NCI-H446 treated with DMSO at 0.1 percent for 48 hours (cell line): Measurements from ENCODE around the gene PNMA6E.
"Not testable (repeated sequence)": the region's sequence is repeated elsewhere in the genome, so short reads cannot be mapped to it uniquely, and the experiment has no call there.

Experiments used
- DNase-seq: peaks from one replicate; lab custom pipeline; 2025; lab: John Stamatoyannopoulos, UW

PNMA6E gene

DNA sequence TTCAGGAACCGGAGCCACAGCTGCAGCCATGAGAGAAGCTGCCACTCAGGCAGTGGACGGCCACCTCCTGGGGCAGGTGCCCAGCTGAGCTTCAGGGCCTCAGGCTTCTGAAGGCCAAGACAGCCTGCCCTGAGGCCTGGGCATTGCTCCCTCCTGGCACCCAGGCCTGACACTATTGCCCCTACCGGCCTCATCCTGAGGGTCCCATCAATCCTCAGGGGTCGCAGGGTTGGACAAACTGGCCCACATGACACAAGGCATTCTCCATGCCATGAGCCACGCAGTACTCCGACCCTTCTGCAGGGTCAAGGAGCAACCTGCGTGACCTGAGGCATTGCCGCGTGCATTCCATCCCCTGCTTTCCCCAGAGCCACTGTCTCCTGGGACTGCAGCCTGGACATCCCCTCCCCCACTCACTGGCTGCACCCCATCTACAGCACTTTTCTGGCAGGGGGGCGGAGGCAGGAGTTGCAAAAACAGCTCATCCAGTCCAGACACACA, 7.1 kb upstream of the PNMA6E start:
- DNase-seq = no peak

DNA sequence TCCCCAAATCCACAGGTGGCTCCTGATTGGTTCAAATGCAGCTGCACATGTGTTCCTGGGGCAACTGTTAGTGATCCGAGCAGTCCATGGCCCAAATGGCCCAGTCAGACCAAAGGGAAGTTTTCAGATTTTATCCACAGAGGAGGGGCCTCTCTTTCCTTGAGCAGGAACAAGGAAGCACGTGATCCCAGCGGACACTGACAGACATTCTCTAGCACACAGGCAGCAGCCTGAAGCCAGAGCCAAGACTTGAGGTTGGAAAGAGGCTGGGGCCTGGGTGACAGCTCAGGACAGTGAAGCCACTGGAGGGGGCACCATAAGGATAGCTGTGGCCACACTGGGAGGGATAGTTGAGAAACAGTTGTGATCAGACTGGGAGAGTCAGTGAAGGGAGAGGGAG, 6.6 kb upstream of the PNMA6E start:
- no peak for DNase-seq

DNA sequence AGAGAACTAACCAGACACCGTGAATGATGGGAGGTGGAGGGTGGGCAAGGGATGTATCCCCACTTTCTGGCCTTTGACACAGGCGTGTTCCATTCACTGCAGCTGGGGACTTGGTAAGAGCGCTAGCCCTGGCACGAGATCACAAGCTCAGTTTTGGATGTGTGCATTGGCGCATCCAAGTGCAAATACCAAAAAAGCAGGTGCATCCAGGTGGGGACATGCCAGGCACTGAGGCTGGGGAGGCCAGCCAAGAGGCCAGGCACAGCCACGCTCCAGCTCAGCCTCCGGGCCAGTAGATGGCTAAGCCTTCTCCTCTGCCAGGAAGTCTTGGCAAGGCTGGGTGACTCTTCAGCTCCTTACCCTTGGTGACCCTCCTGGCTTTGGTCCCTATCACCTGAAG, 5.8 kb upstream of the PNMA6E start:
- DNase-seq = no peak

DNA sequence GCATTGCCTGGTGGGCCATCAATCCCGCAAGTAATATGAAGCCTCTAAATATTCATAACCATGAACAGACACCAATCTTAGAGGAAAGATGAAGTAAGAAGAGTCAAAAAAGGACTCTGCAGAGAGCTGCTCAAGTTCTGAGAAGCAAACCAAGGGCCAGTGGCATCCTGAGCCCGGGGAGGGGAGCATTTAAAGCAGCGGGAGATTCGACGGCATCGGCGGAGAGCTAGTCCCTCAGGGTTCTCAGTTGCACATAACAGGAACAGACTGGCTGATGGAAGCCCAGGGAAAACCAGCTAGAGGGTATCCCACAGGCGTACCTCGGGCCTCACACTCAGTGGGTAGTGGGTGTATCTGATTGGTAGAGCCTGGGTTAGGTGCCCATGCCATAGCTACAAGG, 4.9 kb upstream of the PNMA6E start:
- DNase-seq = no peak

DNA sequence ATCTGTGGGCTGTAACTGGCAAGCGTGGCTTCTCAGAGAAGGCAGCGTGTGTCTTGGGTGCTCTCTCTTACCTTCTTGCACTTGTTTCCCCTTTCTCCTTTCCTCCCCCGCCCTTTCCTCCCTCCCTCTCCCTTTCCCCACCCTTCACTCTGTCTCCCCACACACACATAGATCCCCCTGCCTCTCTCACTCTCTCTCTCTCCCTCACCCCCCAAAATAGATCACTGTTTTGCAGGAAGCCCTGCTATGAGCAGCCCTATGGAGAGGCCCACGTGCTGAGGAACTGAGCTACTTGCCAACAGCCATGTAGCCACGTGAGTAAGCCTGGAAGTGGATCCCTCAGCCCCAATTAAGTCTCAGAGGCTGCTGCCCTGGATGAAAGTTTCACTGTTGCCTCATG, 4.3 kb upstream of the PNMA6E start:
- DNase-seq = no peak

DNA sequence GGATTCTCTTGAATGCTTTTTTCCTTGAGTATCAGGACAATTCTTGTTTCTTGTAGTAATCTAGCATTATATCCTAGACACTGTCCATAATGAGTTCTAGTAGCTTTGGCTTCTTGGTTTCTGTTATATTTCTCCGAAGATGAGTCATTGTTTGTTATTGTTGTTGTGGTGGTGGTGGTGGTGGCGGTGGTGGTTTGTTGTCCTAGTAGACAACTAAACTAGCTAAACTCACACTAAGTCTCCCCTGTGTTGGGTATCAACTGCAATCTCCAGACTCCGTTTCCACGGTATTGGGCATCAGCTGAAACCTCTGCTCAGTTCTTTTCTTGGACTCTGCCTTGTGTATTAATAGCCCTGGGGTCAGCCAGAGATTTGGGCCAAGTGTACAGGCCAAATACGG, 3.2 kb upstream of the PNMA6E start:
- not testable (repeated sequence) for DNase-seq

DNA sequence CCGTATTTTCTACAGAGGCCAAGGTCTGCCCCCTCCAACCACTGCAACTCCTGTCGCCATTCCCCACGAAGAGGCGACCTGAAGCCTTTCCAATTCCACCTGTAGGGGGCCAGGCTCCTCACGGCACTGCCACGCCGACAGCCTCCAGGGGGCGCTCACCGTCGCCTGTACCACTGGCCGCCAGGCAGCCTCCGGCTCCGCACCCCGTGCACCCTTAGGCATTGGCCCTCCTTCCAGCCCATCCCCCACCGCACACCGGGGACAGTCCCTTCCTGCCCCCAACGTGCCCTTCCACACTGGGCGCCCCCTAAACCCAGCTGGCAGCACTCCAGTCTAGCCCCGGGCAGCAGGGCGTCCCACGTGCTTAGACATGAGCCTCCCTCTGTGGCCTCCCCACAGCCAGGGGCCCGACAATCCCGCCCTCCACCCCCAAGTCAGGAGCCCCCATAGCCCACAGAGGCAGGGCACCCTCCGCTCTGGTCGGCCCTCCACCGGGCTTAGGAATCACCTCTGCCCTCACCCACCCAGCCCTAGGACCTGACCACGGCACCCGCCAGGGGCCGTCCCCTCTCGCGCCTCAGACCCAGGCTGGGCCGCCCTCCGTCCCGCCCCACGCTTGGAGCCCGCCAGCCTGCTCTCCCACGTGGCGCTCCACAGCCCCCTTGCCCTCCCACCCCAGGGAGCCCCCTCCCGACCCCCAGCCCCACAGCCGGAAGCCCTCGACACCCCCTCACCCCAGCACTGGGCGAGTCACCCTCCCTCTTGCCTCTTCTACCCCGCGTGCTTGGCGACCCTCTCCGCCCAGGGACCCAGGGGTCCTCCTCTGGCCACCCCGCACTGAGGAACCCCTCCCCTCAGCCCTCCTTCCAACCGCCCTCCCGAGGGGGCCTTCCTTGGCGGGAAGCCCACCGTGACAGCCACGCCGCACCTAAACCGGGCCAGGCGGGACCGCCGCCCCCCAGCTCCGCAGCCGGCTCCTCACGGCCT, 711 bp downstream of the PNMA6E start:
- DNase-seq = no peak

DNA sequence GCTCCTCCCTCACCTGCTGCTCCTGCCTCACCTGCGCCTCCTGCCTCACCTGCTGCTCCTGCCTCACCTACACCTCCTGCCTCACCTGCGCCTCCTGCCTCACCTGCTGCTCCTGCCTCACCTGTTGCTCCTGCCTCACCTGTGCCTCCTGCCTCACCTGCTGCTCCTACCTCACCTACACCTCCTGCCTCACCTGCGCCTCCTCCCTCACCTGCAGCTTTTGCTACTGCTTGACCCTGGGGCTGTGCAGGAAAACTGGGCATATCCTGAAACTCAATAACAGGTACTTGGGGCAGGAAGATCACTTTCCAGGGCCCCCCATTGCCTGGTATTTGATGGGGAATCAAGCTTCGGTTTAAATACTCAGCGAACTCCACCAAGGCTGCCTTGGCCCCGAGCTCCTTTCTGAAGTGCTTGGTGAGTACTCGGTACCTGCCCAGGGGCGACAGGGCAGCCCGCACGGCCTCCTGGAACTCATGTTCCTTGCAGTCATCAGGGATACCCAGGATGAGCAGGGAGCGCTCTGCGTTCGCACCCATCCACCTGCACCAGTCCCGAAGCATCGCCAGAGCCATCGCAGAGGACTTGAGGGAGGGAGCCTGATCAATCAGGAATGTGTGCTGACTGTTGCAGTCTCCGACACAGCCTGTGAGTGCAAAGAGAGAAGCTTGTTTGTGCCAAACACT, 2.7 kb downstream of the PNMA6E start:
- DNase-seq = no peak

DNA sequence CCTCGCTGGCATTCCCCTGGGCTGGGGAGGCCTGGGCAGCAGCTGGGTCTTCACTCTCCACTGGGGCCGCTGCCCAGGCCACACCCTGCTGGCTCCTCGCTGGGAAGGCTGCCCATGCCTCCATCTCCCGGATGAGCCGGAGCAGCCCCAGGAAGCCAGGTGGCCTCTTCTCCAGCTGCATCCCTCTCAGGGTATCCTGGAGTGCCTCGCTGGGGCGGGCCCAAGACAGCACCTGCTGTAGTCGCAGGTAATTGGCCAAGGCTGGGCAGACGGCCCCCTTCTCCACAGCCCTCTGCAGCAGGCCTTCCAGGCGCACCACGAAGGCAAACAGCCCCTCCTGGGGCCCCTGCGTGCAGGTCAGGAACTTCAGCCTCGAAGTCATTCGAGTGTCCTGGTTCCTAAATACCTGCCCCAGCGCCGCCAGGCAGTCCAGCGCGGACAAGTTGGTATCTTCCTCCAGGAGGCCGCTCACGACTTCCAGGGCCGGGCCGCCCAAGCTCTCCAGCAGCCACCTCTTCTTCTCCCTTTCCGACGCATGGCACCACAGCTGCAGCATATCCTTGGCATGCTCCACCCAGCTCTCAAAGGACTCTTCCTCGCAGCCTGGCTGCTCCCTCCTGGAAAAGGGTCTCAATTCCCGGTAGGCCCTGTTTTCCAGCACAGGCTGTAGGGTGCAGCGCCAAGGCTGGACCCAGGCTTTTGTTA, 3.7 kb downstream of the PNMA6E start:
- DNase-seq = no peak

DNA sequence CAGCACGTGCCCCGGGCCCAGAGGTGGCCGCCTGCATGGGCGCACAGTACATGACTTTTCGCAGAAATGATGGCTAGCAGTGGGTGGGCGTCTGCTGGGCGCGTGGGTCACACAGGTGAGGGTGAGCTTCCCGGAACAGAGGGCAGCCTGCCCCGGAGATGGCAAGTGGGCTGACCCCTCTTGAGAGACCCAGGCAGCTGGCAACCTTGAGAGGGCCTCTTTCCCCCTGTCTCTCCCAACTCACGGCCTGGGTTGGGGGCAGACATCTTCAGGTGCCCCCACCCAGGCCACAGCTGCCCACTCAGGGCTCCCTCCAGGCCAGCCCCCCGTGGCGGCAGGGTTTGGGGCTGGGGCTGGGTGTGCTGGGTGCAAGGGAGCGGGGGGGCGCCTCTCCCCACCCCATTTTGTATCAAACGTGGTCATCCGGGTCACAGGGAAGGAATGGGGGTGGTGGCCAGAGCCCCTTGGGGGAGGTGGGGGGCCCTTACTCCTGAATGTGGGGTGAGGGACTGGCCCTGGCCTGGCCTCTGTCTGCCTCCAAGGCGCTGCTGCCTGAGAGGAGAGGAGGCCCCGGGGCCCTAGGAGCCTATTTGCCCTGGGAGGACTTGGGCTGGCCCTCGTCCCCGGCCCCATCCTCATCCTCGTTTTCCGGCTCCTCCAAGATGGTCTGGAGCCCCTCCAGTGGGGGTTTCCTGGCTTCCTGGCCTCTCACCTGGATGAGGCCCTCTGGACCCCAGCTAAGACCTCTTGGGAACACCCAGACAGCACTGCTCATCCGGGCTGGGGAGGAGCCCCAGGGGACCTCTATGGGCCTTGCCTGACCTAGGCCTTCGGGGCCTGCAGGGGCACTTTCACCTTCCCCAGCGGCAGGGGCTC, 4.6 kb downstream of the PNMA6E start:
- DNase-seq = no peak

DNA sequence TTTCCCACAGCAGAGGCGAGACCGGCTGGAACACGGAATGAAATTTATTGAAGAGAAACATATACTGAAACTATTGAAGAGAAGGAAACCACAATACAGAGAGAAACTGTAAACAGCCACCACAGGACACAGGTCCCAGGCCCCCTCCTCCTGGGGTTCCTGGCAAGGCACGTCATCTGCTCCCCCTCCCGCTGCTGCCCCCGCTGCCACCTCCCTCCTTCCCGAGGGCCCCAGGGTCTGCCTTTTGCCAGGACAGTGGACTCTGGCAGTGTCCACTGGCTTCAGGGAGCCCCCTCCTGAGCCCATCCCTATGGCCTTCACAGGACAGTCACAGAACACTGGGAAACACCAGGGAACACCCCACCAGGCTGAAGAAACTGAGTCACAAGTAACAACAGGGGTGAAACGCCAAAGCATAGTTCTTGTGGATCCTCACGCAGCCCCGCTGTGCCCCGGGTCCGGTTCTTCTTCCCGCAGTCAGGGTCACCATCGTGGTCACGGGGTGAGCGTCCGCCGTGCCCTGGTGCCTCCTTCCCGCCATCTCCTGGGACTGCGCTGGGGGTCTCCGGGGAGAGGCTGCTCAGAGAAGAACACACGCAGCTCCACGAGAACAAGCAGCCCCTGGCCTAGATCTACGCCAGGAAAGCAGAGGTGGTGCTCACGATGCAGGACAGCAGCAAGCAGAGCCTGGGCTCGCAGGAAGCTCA, 5.4 kb downstream of the PNMA6E start:
- no peak for DNase-seq

DNA sequence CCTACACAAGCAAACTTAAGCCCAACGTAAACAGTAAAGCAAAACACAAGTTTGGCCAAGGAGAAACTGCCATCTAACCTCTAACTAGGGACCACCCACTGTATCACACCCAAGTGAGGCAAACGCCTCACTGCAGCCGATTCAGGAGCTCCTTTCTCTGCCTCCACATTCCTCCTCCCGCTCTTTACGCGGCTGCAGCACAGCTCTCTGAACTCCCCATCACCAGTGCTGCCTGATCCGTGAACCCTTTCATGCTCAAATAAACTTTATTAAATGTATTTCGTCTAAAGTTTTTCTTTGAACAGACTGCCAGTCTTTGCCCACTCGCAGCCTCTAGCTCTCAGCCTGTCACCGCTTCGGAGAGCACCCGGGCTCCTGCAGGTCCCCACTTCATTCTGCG, 6.5 kb downstream of the PNMA6E start:
- DNase-seq = no peak

DNA sequence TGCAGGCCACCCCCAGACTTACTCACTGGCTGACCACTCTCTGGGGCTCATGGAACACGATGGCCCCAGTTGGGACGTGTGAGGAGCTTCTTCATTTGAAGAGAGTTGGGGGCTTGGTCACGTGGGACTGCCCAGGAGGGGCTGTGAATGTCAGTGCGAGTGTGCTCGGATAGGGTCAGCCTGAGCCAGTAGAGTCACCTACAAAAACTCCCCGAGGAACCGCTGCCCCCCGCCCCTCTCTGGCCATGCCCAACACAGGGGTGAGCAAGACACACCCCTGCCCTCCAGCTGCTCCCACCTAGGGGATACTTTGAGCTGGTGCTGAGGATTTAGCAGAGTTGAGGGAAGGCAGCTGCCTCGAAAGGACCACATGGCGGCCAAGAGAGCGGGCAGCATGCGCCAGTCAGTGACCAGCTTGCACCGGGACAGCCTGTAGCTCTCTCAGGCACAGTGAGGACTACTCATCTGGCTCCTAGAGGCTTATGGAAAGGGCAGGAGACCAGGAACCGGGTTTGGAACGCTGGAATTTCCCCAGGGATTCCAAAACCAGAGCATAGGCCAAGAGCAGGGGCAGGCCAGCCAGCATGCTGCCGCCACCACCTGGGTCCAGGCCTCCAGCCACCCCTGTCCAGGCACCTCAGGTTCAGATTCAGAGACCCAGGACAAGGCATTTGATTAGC, 8.4 kb downstream of the PNMA6E start:
- no peak for DNase-seq

DNA sequence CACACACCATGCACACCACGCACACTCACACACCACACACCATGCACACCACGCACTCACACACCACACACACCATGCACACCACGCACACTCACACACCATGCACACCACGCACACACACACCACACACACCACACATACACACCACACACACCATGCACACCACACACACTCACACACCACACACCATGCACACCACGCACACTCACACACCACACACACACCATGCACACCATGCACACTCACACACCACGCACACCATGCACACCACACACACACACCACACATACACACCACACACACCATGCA, 11.7 kb downstream of the PNMA6E start:
- not testable (repeated sequence) for DNase-seq

DNA sequence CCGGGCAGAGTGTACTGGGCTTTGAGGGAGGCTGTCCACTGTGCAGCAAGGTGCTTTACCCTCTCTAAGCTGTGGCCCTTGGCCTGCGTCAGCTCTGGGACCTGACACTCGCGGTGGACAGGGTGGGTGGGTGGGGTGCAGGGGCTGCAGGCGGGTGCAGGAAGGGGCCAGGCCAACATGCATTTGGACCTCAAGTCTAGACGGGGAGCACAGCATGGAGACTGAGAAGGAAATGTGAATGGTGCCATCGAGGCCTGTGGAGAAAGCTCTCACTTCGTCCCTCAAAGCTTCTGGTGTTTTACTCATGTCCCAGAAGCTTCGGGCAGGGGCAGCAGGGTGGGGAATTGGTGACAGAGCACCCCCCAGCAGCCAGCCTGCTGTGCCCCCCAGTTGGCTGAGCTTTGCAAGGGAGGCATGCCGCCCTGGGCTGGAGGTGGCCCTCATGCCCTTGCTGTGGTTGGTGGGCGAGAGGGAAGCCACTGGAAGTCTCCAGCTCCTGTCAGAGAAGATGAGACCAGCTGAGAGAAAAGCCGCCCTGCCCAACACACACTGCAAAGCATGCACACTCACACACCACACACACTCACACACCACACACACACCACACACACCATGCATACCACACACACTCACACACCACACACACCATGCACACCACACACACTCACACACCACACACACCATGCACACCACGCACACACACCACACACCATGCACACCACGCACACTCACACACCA, 12.3 kb downstream of the PNMA6E start:
- DNase-seq = no peak

DNA sequence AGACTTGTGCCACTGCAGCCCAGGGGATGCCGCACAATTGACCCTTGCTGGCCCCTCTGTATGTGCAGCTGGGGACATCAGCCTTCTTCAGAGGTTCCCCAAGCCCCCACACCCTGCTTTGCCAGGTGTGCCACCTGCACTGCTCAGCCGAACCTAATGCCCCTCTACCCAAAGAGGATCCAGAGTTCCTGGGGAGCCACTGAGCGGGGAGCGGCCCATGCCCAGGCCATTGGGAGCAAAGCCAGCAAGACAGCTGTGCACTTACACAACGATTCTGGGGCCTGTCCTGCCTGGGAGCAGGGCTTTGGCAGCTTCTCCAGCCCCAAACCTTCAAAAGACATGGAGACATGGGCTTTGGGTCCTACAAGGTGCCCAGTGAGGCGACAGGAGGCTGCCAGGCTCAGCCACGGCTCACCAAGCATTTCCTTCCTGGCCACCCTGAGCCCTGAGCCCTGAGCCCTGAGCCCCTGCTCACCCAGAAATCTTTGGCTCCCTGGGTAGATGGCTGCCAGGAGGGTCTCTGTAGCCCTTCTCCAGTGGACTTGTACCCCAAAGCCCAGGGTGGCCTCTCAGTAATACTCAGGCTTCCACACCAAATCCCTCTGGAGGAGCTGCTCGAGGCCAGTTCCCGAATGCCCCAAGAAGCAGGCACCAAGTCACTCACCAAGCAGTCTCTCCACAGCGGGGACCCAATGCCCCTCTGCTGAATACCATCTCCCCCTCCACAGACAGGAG, 13.0 kb downstream of the PNMA6E start:
- DNase-seq = no peak

DNA sequence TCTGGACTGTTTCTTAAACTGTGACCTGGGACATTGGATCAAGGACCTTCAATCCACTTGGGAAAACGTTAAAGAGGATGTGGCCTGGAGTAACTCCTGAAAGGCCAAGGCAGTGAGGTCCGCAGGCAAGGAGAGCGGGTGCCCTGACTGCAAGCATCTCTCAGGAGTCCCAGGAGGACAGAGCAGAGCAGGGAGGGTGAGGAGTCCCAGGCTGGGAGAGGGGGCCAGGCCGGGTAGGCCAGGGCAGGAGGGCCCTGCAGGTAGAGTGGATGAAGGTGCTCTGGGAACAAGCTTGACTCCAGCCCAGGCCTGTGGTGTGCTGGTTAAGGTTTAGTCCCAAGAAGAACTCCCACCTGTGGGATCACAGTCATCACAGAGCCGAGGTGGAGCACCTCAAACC, 13.8 kb downstream of the PNMA6E start:
- DNase-seq = no peak

DNA sequence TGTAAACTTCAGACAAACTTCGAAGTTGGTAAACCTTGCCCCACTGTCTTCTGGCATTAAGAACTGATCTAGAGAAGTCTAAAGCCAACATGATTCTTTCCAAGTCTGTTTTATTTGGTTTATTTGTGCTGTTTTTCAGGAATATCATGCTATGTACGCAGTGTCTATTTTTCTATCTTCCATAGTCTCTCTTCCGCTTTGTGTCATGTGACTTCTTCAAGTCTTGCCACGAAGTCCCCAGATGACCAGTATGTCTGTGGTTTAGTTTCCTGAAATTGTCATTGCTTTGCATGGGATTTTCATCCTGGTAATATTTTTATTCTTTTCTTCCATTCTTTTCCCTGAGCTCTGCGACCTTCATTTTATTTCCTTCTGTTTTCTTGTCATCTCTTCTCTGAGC, 15.1 kb downstream of the PNMA6E start:
- DNase-seq = no peak

DNA sequence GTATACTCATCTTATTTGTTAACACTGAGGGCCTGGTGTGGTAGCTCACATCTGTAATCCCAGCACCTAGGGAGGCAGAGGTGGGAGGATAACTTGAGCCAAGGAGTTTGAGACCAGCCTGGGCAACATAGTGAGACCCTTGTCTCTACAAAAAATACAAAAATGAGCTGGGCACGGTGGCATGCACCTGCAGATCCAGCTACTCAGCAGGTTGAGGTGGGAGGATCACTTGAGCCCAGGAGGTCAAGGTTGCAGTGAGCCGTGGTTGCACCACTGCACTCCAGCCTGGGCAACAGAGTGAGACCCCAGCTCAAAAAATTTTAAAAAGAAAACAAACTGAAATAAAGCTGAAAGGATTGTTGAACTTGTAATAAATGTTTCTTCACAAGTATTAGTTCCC, 16.2 kb downstream of the PNMA6E start:
- DNase-seq = not testable (repeated sequence)
